Neural progenitor cell (in vitro differentiated cells): ENCODE results near the gene TBCD. TPM values are rescaled to one million over a fixed set of nuclear protein-coding genes. Genes with fewer than 3 reads are reported as not detected.
"Not testable (repeated sequence)": the region's sequence is repeated elsewhere in the genome, so short reads cannot be mapped to it uniquely, and the experiment has no call there.

Experiments used
- DNase-seq: peaks from one replicate; pipeline ENCODE4 v3.0.0-alpha.2; 2016; ENCODE audit warnings: low spot score
- H2AFZ ChIP-seq: fragments of 200-600 bp; sonication (generic); replicated peaks from 2 replicates; pipeline ENCODE4 v1.6.1; 2016; ENCODE audit warnings: antibody characterized with exemption
- H3F3A ChIP-seq: fragments of 200-600 bp; sonication (generic); 2 replicates; pipeline ENCODE4 v1.6.1; 2016; ENCODE audit warnings: antibody characterized with exemption, low read depth
- H3K27ac ChIP-seq: fragments of 200-600 bp; sonication (generic); 2 replicates; pipeline ENCODE4 v1.5.1; 2016; ENCODE audit warnings: mild to moderate bottlenecking
- H3K27me3 ChIP-seq: fragments of 200-600 bp; sonication (generic); 2 replicates; pipeline ENCODE4 v1.6.1; 2016; ENCODE audit warnings: mild to moderate bottlenecking, moderate library complexity
- H3K36me3 ChIP-seq: fragments of 200-600 bp; sonication (generic); 2 replicates; pipeline ENCODE4 v1.5.1; 2016
- H3K4me1 ChIP-seq: fragments of 200-600 bp; sonication (generic); 2 replicates; pipeline ENCODE4 v1.6.1; 2016; ENCODE audit warnings: mixed run types
- H3K4me2 ChIP-seq: fragments of 200-600 bp; sonication (generic); 2 replicates; pipeline ENCODE4 v1.6.1; 2016
- H3K4me3 ChIP-seq: fragments of 200-600 bp; sonication (generic); 2 replicates; pipeline ENCODE4 v1.5.1; 2016
- H3K79me2 ChIP-seq: fragments of 200-600 bp; sonication (generic); 2 replicates; pipeline ENCODE4 v1.6.1; 2016; ENCODE audit warnings: low read depth
- H3K9ac ChIP-seq: fragments of 200-600 bp; sonication (generic); 2 replicates; pipeline ENCODE4 v1.6.1; 2016
- H3K9me3 ChIP-seq: fragments of 200-600 bp; sonication (generic); 2 replicates; pipeline ENCODE4 v1.5.1; 2016; ENCODE audit warnings: low read depth
- H4K20me1 ChIP-seq: fragments of 200-600 bp; sonication (generic); 2 replicates; pipeline ENCODE4 v1.6.1; 2016; ENCODE audit warnings: low read depth
- H3K27ac Mint-ChIP-seq: 3 replicates; pipeline ENCODE4 v1.8.0; 2021; ENCODE audit warnings: mixed read lengths
- H3K27me3 Mint-ChIP-seq: 2 replicates; pipeline ENCODE4 v1.8.0; 2022; ENCODE audit warnings: low read depth, mild to moderate bottlenecking, inconsistent platforms, moderate library complexity, mixed read lengths; ENCODE audit not compliant: insufficient read depth
- H3K36me3 Mint-ChIP-seq: 3 replicates; pipeline ENCODE4 v1.8.0; 2021; ENCODE audit warnings: mixed read lengths
- H3K4me1 Mint-ChIP-seq: 3 replicates; pipeline ENCODE4 v1.8.0; 2021; ENCODE audit warnings: mixed read lengths
- H3K4me3 Mint-ChIP-seq: 3 replicates; pipeline ENCODE4 v1.8.0; 2021; ENCODE audit warnings: mild to moderate bottlenecking, moderate library complexity, mixed read lengths
- H3K9me3 Mint-ChIP-seq: 3 replicates; pipeline ENCODE4 v1.8.0; 2020; ENCODE audit warnings: mixed read lengths
- CTCF ChIP-seq: fragments of 200-600 bp; sonication (generic); IDR thresholded peaks from 2 replicates; pipeline ENCODE4 v1.5.1; 2017; ENCODE audit warnings: antibody characterized with exemption, mild to moderate bottlenecking
- EZH2 ChIP-seq: fragments of 200-600 bp; sonication (generic); IDR thresholded peaks from 2 replicates; pipeline ENCODE4 v1.6.1; 2017; ENCODE audit warnings: antibody characterized with exemption, mild to moderate bottlenecking, moderate library complexity
- EZH2phosphoT487 ChIP-seq: fragments of 200-600 bp; sonication (generic); IDR thresholded peaks from 2 replicates; pipeline ENCODE4 v1.6.1; 2017; ENCODE audit warnings: antibody characterized with exemption
- total RNA-seq: library from RNA; depleted of rRNA; stranded (reverse); fragments of >200 nt; gene quantifications from 2 replicates; pipeline ENCODE4 v1.2.3, GENCODE V29; 2015; ENCODE audit warnings: low replicate concordance

The TBCD gene
- total RNA-seq, 1 donor from 2014 or later, result 76.4 TPM

- Mint-ChIP-seq H3K27ac (no peak overlapping the region), H3K27me3 (no peaks in the 10 kb centered on the region), H3K9me3 (no peaks in the 10 kb centered on the region), H3K36me3 (peaks cover 5% of the 10 kb centered on the region), H3K4me1 (peaks cover 7% of the 10 kb centered on the region), H3K4me3 (no peak overlapping the region)
- Histone ChIP-seq H3K9ac (no peak overlapping the region), H3K27me3 (no peaks in the 10 kb centered on the region), H3K79me2 (no peaks in the 10 kb centered on the region), H3F3A (peaks cover 6% of the 10 kb centered on the region), H3K4me1 (peaks cover 4% of the 10 kb centered on the region), H3K9me3 (no peaks in the 10 kb centered on the region), H3K36me3 (no peaks in the 10 kb centered on the region), H4K20me1 (no peaks in the 10 kb centered on the region), H3K27ac (no peak overlapping the region), H2AFZ (no peak overlapping the region), H3K4me3 (no peak overlapping the region), H3K4me2 (no peak overlapping the region)
- no peak for DNase-seq
- no peak for TF ChIP-seq CTCF
- no peak for TF ChIP-seq EZH2
- TF ChIP-seq EZH2phosphoT487, result no peak
Observed at GRCh38 chr17:82967268-82968032, 215.6 kb downstream of the TBCD start.

- H3K36me3 Mint-ChIP-seq, H3K4me1 ChIP-seq, H3K79me2 ChIP-seq, H3K4me3 ChIP-seq, H2AFZ ChIP-seq, H3K9ac ChIP-seq, H3K27me3 ChIP-seq, H3F3A ChIP-seq, H3K4me1 Mint-ChIP-seq, H3K27ac ChIP-seq, H4K20me1 ChIP-seq, H3K27me3 Mint-ChIP-seq, DNase-seq, H3K9me3 Mint-ChIP-seq, H3K36me3 ChIP-seq, H3K9me3 ChIP-seq, H3K4me3 Mint-ChIP-seq, H3K27ac Mint-ChIP-seq, H3K4me2 ChIP-seq: not testable (repeated sequence)
Observed at GRCh38 chr17:82968033-82968841, 216.4 kb downstream of the TBCD start.

- no peak for TF ChIP-seq CTCF
- no peak for TF ChIP-seq EZH2phosphoT487
- no peak for TF ChIP-seq EZH2
- Histone ChIP-seq H3K27me3 (no peaks in the 10 kb centered on the region), H3K27ac (no peak overlapping the region), H2AFZ (no peak overlapping the region), H3K79me2 (no peaks in the 10 kb centered on the region), H3K9me3 (no peaks in the 10 kb centered on the region), H3K36me3 (no peaks in the 10 kb centered on the region), H3K4me3 (no peak overlapping the region), H3K4me1 (no peaks in the 10 kb centered on the region), H3K4me2 (no peak overlapping the region), H3K9ac (no peak overlapping the region), H3F3A (no peaks in the 10 kb centered on the region), H4K20me1 (no peaks in the 10 kb centered on the region)
- peaks cover 7% of the 10 kb centered on the region for H3K36me3 Mint-ChIP-seq
- H3K27me3 Mint-ChIP-seq, result no peaks in the 10 kb centered on the region
- H3K4me1 Mint-ChIP-seq, result no peaks in the 10 kb centered on the region
- DNase-seq, result no peak
- no peaks in the 10 kb centered on the region for H3K9me3 Mint-ChIP-seq
- no peak overlapping the region for H3K4me3 Mint-ChIP-seq
- H3K27ac Mint-ChIP-seq, result no peak overlapping the region
Observed at GRCh38 chr17:82970067-82970466, 218.2 kb downstream of the TBCD start.
